Lower leg skin (tissue), 3 donors: ENCODE results near the gene MVD.

Source experiments
- POLR2A ChIP-seq, 2 donors: fragments of 450-650 bp; IDR thresholded peaks; one replicate each; pipeline ENCODE4 v1.6.1; 2016 to 2017; ENCODE audit warnings: antibody characterized with exemption in 2 of 2, mild to moderate bottlenecking in 1 of 2, moderate library complexity in 1 of 2
- TF ChIP-seq, protein P1 (sequence below), 3 donors: fragments of 450-650 bp; IDR thresholded peaks; one replicate each; pipeline ENCODE4 v1.5.1; 2016; ENCODE audit warnings: antibody characterized with exemption in 3 of 3, mild to moderate bottlenecking in 3 of 3, moderate library complexity in 2 of 3

DNA sequence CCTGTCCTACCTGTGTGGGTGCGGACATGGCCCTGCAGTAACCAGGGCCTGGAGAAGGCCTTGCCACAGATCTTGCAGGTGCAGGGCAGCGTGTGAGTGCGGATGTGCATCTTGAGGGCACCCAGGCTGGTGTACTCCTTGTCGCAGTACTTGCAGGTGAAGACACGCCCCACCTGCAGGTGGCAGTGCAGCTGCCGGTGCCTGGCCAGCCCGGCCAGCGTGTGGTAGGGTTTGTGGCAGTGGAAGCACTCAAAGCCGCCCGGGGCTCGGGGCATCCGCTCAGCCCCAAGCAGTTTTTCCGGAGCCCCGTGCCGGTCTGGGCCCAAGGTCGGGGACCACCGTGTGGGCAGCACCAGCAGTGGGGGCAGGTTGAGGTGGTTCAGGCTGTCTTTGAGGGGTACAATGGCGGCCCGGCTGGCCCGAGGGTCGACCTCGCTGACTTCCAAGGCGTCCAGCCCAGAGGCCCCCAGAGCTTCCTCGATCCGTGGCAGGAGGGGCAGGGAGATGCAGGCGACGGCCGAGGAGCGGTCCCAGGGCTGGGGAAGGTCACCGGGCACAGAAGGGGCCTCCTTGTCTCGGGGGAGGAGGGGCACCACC lies 18.3 kb upstream of the MVD start:
- TF ChIP-seq, protein P1, sequence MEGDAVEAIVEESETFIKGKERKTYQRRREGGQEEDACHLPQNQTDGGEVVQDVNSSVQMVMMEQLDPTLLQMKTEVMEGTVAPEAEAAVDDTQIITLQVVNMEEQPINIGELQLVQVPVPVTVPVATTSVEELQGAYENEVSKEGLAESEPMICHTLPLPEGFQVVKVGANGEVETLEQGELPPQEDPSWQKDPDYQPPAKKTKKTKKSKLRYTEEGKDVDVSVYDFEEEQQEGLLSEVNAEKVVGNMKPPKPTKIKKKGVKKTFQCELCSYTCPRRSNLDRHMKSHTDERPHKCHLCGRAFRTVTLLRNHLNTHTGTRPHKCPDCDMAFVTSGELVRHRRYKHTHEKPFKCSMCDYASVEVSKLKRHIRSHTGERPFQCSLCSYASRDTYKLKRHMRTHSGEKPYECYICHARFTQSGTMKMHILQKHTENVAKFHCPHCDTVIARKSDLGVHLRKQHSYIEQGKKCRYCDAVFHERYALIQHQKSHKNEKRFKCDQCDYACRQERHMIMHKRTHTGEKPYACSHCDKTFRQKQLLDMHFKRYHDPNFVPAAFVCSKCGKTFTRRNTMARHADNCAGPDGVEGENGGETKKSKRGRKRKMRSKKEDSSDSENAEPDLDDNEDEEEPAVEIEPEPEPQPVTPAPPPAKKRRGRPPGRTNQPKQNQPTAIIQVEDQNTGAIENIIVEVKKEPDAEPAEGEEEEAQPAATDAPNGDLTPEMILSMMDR (IDR thresholded peaks at IDR 0.05): no peak
- TF ChIP-seq POLR2A (IDR thresholded peaks at IDR 0.05): no peak
